ENCODE data around the gene AGAP5.
A peak's percentile ranks its signal among the peaks of the same experiment; 100 is the strongest.

- TF ChIP-seq CTCF (IDR thresholded peaks at IDR 0.05) (no peak), POLR2A (IDR thresholded peaks at IDR 0.05) (peak in 1 of 2 donors; percentile 58), POLR2AphosphoS5 (IDR thresholded peaks at IDR 0.05) (peak; percentile 48 to 84 (median 52)), EP300 (IDR thresholded peaks at IDR 0.05) (no peak)
These were observed 71.8 kb downstream of the AGAP5 start for GRCh38 chr10:73625884-73626752.

Measured in suprapubic skin (tissue), 4 donors.